GM18508 (cell line): Measurements from ENCODE around the gene FAT2.

ENCODE experiments used
- ATAC-seq: cut with Tn5 transposase; IDR thresholded peaks from one replicate; pipeline ENCODE4 v1.9.1; 2021; ENCODE audit warnings: moderate number of reproducible peaks; ENCODE audit not compliant: insufficient read depth, unreplicated experiment

FAT2 gene

GRCh38 chr5:151591144-151591819 is at the start of gene FAT2:
Gene FAT2, minus strand, starts transcription at chr5:151591331. Its CDS starts 22,400 bp downstream, at chr5:151568931.
- no peak for ATAC-seq

- no peak for ATAC-seq
These were observed 47.5 kb upstream of the FAT2 start for GRCh38 chr5:151638619-151639018.

- ATAC-seq: no peak
These were observed 46.5 kb upstream of the FAT2 start for GRCh38 chr5:151637676-151638075.

- ATAC-seq: no peak
These were observed 42.8 kb upstream of the FAT2 start for GRCh38 chr5:151633892-151634291.

GRCh38 chr5:151632941-151633340 is 41.8 kb upstream of the FAT2 start:
- ATAC-seq: no peak

- ATAC-seq: no peak
These were observed 41.4 kb upstream of the FAT2 start for GRCh38 chr5:151632524-151632923.

- no peak for ATAC-seq
These were observed 40.8 kb upstream of the FAT2 start for GRCh38 chr5:151631941-151632340.

- no peak for ATAC-seq
These were observed 39.0 kb upstream of the FAT2 start for GRCh38 chr5:151630088-151630487.

- ATAC-seq: no peak
These were observed 37.1 kb upstream of the FAT2 start for GRCh38 chr5:151628112-151628823.

GRCh38 chr5:151627650-151628049 is 36.5 kb upstream of the FAT2 start:
- no peak for ATAC-seq

GRCh38 chr5:151625285-151625684 is 34.2 kb upstream of the FAT2 start:
- ATAC-seq: no peak

GRCh38 chr5:151624476-151624875 is 33.3 kb upstream of the FAT2 start:
- ATAC-seq: no peak

- no peak for ATAC-seq
These were observed 31.4 kb upstream of the FAT2 start for GRCh38 chr5:151622367-151623088.

GRCh38 chr5:151620461-151620840 is 29.3 kb upstream of the FAT2 start:
- no peak for ATAC-seq

- no peak for ATAC-seq
These were observed 28.8 kb upstream of the FAT2 start for GRCh38 chr5:151619812-151620460.

GRCh38 chr5:151618907-151619306 is 27.8 kb upstream of the FAT2 start:
- no peak for ATAC-seq

- ATAC-seq: no peak
These were observed 26.9 kb upstream of the FAT2 start for GRCh38 chr5:151617841-151618710.

- ATAC-seq: no peak
These were observed 26.3 kb upstream of the FAT2 start for GRCh38 chr5:151617383-151617840.

- ATAC-seq: no peak
These were observed 24.3 kb upstream of the FAT2 start for GRCh38 chr5:151615431-151615830.

- no peak for ATAC-seq
These were observed 23.4 kb upstream of the FAT2 start for GRCh38 chr5:151614565-151614964.
